Keratinocyte (primary cell): ENCODE measurements around the gene WBP1. TPM values are rescaled to one million over a fixed set of nuclear protein-coding genes. Genes with fewer than 3 reads are reported as not detected.

ENCODE experiments used
- DNase-seq: peaks from one replicate; pipeline ENCODE4 v3.0.0-alpha.2; 2011; ENCODE audit warnings: low read depth, missing footprints, low spot score
- FAIRE-seq: peaks from 2 replicates; lab custom pipeline; 2011; peaks lifted over from hg19 to GRCh38; lab: Jason Lieb, UNC
- H2AFZ ChIP-seq: 2 replicates; pipeline ENCODE4 v1.6.0; 2012; ENCODE audit warnings: low read length, control low read depth, inconsistent platforms; ENCODE audit not compliant: control insufficient read depth
- H3K27ac ChIP-seq: 2 replicates; pipeline ENCODE4 v1.5.1; 2011; ENCODE audit warnings: low read length; ENCODE audit not compliant: control insufficient read depth, insufficient read depth
- H3K27me3 ChIP-seq: 3 replicates; pipeline ENCODE4 v1.6.0; 2011; ENCODE audit warnings: low read length; ENCODE audit not compliant: control insufficient read depth, insufficient read depth; ENCODE audit errors: extremely low read depth
- H3K36me3 ChIP-seq, 2 experiments: 2 replicates in 1 of 2; 3 replicates in 1 of 2; pipeline ENCODE4 v1.5.1; 2011; ENCODE audit warnings: low read length in 2 of 2, mild to moderate bottlenecking in 1 of 2; ENCODE audit not compliant: control insufficient read depth in 2 of 2, insufficient read depth in 2 of 2; ENCODE audit errors: extremely low read depth in 1 of 2
- H3K4me1 ChIP-seq: 3 replicates; pipeline ENCODE4 v1.5.1; 2011; ENCODE audit warnings: low read length; ENCODE audit not compliant: control insufficient read depth, insufficient read depth; ENCODE audit errors: extremely low read depth
- H3K4me2 ChIP-seq: 3 replicates; pipeline ENCODE4 v1.6.0; 2011; ENCODE audit warnings: low read depth, low read length; ENCODE audit not compliant: control insufficient read depth, insufficient read depth; ENCODE audit errors: extremely low read depth
- H3K4me3 ChIP-seq, 3 experiments: fragments of 200-600 bp in 1 of 3; sonication (generic) in 1 of 3; 2 replicates in 2 of 3; 3 replicates in 1 of 3; pipeline ENCODE4 v1.5.1; 2011 to 2016; ENCODE audit warnings: low read length in 3 of 3, mild to moderate bottlenecking in 3 of 3, control low read depth in 2 of 3, inconsistent platforms in 1 of 3, low read depth in 1 of 3, mixed read lengths in 1 of 3, mixed run types in 1 of 3, moderate library complexity in 1 of 3; ENCODE audit not compliant: control insufficient read depth in 2 of 3, insufficient read depth in 2 of 3; ENCODE audit errors: extremely low read depth in 1 of 3
- H3K79me2 ChIP-seq: 2 replicates; pipeline ENCODE4 v1.6.0; 2012; ENCODE audit warnings: low read length; ENCODE audit not compliant: control insufficient read depth, insufficient read depth
- H3K9ac ChIP-seq: 3 replicates; pipeline ENCODE4 v1.6.0; 2011; ENCODE audit warnings: low read length; ENCODE audit not compliant: control insufficient read depth, insufficient read depth; ENCODE audit errors: extremely low read depth
- H3K9me1 ChIP-seq: 3 replicates; pipeline ENCODE4 v1.6.0; 2011; ENCODE audit warnings: low read length; ENCODE audit not compliant: control insufficient read depth, insufficient read depth; ENCODE audit errors: extremely low read depth
- H3K9me3 ChIP-seq: 2 replicates; pipeline ENCODE4 v1.5.1; 2012; ENCODE audit warnings: low read depth, low read length; ENCODE audit not compliant: control insufficient read depth
- H4K20me1 ChIP-seq: 3 replicates; pipeline ENCODE4 v1.6.0; 2011; ENCODE audit warnings: low read length; ENCODE audit not compliant: control insufficient read depth, insufficient read depth; ENCODE audit errors: extremely low read depth
- EZH2 ChIP-seq: IDR thresholded peaks from one replicate; pipeline ENCODE4 v1.6.1; 2012; ENCODE audit warnings: inconsistent platforms, mild to moderate bottlenecking, low read length, moderate library complexity
- dilution Hi-C: fragments of 300-500 bp; cut with MboI; formaldehyde crosslinking; loops from one replicate; pipeline ENCODE4 v1.7.0; 2020; ENCODE audit warnings: low sequenced_read_pairs; ENCODE audit not compliant: extremely low pct_ligation_motif_present
- polyA plus RNA-seq, 5 experiments: library from polyadenylated mRNA; depleted of rRNA in 3 of 5; stranded (reverse) in 3 of 5; stranded (forward) in 1 of 5; unstranded in 1 of 5; fragments of >200 nt; gene quantifications; 1 replicate in 1 of 5; 2 replicates in 3 of 5; 3 replicates in 1 of 5; pipeline versions ENCODE4 v1.2.1 to v1.2.3, GENCODE V29; 2011 to 2012; ENCODE audit warnings: missing spikeins in 2 of 5, low read depth in 1 of 5, low replicate concordance in 1 of 5
- TF ChIP-seq, protein P1 (sequence below), 3 experiments: IDR thresholded peaks in 1 of 3; conservative IDR thresholded peaks in 1 of 3; optimal IDR thresholded peaks in 1 of 3; 2 replicates in 2 of 3; 3 replicates in 1 of 3; pipeline versions ENCODE3 to v1.5.1; 2011; ENCODE audit warnings: low read length in 3 of 3, mild to moderate bottlenecking in 3 of 3, moderate library complexity in 2 of 3, control low read depth in 1 of 3, inconsistent platforms in 1 of 3; ENCODE audit not compliant: insufficient read depth in 2 of 3; ENCODE audit errors: extremely low read depth in 1 of 3

Gene WBP1
- polyA plus RNA-seq, 1 donor (not counting 4 experiments of a cell fraction or from before 2014, with no cell fraction given): 75.5 TPM

DNA sequence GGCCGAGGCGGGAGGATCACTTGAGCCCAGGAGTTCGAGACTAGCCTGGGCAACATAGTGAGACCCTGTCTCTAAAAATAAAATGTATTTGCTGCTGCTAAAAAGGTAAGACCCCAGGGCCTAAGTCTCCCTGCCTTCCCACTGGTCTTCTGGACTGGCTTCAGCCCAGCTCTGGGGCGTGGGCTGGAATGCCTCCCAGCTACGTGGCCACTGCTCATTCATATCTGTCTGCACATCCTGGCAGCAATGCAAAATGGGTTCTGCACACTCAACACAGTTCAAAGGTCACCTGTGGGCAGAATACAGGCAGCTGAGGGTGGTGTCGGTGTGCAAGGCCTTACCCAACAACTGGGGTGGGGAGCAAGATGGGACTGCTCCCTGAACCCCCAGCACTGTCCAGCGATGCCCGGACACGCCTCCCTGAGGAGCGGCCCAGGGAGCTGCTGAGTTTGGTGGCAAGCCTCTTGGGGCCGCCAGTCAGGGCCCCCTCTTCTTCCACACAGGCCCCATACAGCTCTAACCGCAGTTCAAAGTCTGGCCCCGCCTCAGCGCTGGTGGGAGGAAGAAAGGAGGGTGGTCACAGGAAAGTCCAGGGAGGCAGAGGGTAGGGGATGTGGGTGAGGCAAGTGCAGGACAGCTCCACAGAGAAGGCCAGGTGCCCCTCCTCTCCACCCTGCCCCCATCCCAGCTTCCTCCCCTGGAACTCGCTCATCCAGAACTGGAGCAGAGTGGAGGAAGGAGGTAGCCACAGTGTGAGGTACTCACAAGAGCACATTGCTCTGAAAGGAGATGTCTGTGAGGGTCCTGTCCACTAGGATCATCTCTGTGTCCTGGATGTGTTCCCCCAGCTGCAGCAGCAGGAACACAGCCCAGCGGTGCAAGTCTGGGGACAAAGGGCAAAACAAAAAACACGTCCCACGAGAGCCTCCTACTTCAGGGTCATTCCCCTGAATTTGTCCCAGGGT lies 28.5 kb upstream of the WBP1 start:
- peaks cover 4% of the 10 kb centered on the region for H3K9me1 ChIP-seq
- no peak overlapping the region for H3K4me2 ChIP-seq
- H3K9ac ChIP-seq: no peak overlapping the region
- H3K27ac ChIP-seq: no peak overlapping the region
- H3K27me3 ChIP-seq: no peaks in the 10 kb centered on the region
- H3K4me3 ChIP-seq: no peak overlapping the region
- H3K4me1 ChIP-seq: peaks cover 52% of the 10 kb centered on the region
- TF ChIP-seq, protein P1, sequence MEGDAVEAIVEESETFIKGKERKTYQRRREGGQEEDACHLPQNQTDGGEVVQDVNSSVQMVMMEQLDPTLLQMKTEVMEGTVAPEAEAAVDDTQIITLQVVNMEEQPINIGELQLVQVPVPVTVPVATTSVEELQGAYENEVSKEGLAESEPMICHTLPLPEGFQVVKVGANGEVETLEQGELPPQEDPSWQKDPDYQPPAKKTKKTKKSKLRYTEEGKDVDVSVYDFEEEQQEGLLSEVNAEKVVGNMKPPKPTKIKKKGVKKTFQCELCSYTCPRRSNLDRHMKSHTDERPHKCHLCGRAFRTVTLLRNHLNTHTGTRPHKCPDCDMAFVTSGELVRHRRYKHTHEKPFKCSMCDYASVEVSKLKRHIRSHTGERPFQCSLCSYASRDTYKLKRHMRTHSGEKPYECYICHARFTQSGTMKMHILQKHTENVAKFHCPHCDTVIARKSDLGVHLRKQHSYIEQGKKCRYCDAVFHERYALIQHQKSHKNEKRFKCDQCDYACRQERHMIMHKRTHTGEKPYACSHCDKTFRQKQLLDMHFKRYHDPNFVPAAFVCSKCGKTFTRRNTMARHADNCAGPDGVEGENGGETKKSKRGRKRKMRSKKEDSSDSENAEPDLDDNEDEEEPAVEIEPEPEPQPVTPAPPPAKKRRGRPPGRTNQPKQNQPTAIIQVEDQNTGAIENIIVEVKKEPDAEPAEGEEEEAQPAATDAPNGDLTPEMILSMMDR (optimal IDR thresholded peaks at IDR 0.05 in 1 of 3, IDR thresholded peaks at IDR 0.05 in 1 of 3, conservative IDR thresholded peaks at IDR 0.05 in 1 of 3; ENCODE audit: extremely low read depth in 1 of 3, insufficient read depth in 2 of 3, low read length in 3 of 3): no peak
- no peak for TF ChIP-seq EZH2
- FAIRE-seq (no peak), DNase-seq (no peak)
- dilution Hi-C loops: no loop called here
- no peak overlapping the region for H2AFZ ChIP-seq
- peaks cover 49 to 80% of the 10 kb centered on the region in 2 experiments for H3K36me3 ChIP-seq
- no peaks in the 10 kb centered on the region for H3K9me3 ChIP-seq
- peaks cover 2% of the 10 kb centered on the region for H4K20me1 ChIP-seq
- H3K79me2 ChIP-seq: peaks cover 28% of the 10 kb centered on the region

DNA sequence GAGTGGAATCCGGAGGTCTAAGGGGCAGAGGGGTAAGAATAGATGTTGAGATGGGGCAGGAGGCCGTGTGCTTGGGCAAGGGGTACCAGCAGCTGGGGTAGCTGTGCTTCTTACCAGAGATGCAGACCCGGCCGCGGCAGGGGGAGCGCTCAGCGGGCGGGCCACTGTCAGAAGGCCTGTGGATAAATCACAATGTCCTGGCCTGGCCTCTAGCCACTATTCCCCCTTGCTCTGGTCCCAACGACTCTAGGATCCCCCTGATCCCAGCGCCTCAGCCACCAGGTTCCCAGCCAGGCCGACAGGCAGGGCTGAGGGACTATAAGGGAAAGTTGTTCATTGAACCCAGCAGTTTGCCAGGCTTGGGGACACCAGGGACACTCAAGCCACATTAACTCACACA lies 27.7 kb upstream of the WBP1 start:
- no peak overlapping the region for H3K4me2 ChIP-seq
- peaks cover 10% of the 10 kb centered on the region for H4K20me1 ChIP-seq
- peaks cover 46% of the 10 kb centered on the region for H3K4me1 ChIP-seq
- FAIRE-seq (no peak), DNase-seq (no peak)
- dilution Hi-C loops: no loop called here
- H3K9me1 ChIP-seq: peaks cover 8% of the 10 kb centered on the region
- peaks cover 35% of the 10 kb centered on the region for H3K79me2 ChIP-seq
- H3K4me3 ChIP-seq: no peak overlapping the region
- H3K27me3 ChIP-seq: no peaks in the 10 kb centered on the region
- H3K9me3 ChIP-seq: no peaks in the 10 kb centered on the region
- H3K36me3 ChIP-seq: peaks cover 49 to 82% of the 10 kb centered on the region in 2 experiments
- no peak for TF ChIP-seq EZH2
- TF ChIP-seq, protein P1 (optimal IDR thresholded peaks at IDR 0.05 in 1 of 3, IDR thresholded peaks at IDR 0.05 in 1 of 3, conservative IDR thresholded peaks at IDR 0.05 in 1 of 3; ENCODE audit: extremely low read depth in 1 of 3, insufficient read depth in 2 of 3, low read length in 3 of 3): no peak
- H3K9ac ChIP-seq: no peak overlapping the region
- no peak overlapping the region for H3K27ac ChIP-seq
- no peak overlapping the region for H2AFZ ChIP-seq
